ENCODE data around the gene RPTOR.

- TF ChIP-seq CTCF (IDR thresholded peaks at IDR 0.05; ENCODE audit: insufficient read depth, low read depth, low read length) (no peak), EZH2 (IDR thresholded peaks at IDR 0.05; ENCODE audit: insufficient read depth, low read length) (no peak)
These were observed 378.8 kb downstream of the RPTOR start for GRCh38 chr17:80923211-80924110.
